ENCODE results near the gene RNF2. TPM values are rescaled to one million over a fixed set of nuclear protein-coding genes. Genes with fewer than 3 reads are reported as not detected.

Gene RNF2
- total RNA-seq, 5 donors from 2014 or later (not counting 1 experiment from before 2014, with no cell fraction given): 17.0 to 24.0 (median 21.0) TPM

GRCh38 chr1:185054365-185055060, 9.2 kb downstream of the RNF2 start:
- Mint-ChIP-seq H3K4me1 (peaks cover 63 to 72% (median 64%) of the 10 kb centered on the region in 3 donors), H3K27ac (no peak overlapping the region), H3K27me3 (no peaks in the 10 kb centered on the region), H3K9me3 (peaks cover 0 to 5% (median 0%) of the 10 kb centered on the region in 3 donors), H3K4me3 (no peak overlapping the region), H3K36me3 (peaks cover 17% of the 10 kb centered on the region)
- Histone ChIP-seq H3K27ac (ENCODE audit: low read length) (no peak overlapping the region), H3K4me3 (ENCODE audit: control insufficient read depth in 1 of 2, extremely low read depth in 1 of 2, low read length in 1 of 2) (no peak overlapping the region), H3K27me3 (replicated peaks in 1 of 2; ENCODE audit: control insufficient read depth in 2 of 2, extremely low read depth in 1 of 2, insufficient read depth in 2 of 2, low read length in 1 of 2) (no peaks in the 10 kb centered on the region), H3K36me3 (ENCODE audit: control insufficient read depth in 2 of 2, extremely low read depth in 1 of 2, insufficient read depth in 1 of 2, low read length in 1 of 2) (no peaks in the 10 kb centered on the region), H3K9me3 (no peaks in the 10 kb centered on the region), H3K4me1 (ENCODE audit: control insufficient read depth in 1 of 2, extremely low read depth in 1 of 2, insufficient read depth in 2 of 2, low read length in 2 of 2) (peaks cover 0 to 3% of the 10 kb centered on the region in 2 experiments)
- ChIA-PET CTCF (no interaction called here), POLR2A (no interaction called here)
- no peak for ATAC-seq (replicated peaks in 1 of 4)
- WGBS (ENCODE audit: insufficient coverage): 96% methylated on average over 27 of the region's 31 CpGs
- DNase-seq: no peak

DNA sequence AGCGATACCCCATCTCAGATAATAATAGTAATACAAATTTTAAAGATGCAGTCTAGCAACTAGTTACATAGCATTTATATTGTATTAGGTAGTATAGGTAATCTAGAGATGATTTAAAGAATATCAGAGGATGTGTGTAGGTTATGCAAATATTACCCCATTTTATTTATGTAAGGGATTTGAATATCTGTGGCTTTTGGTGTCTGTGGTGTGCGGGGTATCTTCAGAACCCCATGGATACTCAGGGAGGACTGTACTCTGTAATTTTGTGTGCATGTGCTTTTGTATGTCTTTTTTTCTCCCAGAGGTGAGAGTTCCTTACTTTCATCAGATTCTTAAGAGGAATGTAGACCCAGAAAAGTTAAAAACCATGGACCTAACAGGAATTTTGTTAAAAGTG, 12.8 kb downstream of the RNF2 start:
- Mint-ChIP-seq H3K4me3 (no peak overlapping the region), H3K27me3 (no peaks in the 10 kb centered on the region), H3K36me3 (peaks cover 12% of the 10 kb centered on the region), H3K9me3 (no peaks in the 10 kb centered on the region), H3K4me1 (peaks cover 64 to 68% (median 66%) of the 10 kb centered on the region in 3 donors), H3K27ac (no peak overlapping the region)
- ChIA-PET CTCF (no interaction called here), POLR2A (interaction anchor here in 1 of 2 donors (0.6 kb wide), 1 partner anchor 12 kb away, joined by 3 read pairs; no protein-coding TSS in a partner anchor)
- Histone ChIP-seq H3K4me3 (ENCODE audit: control insufficient read depth in 1 of 2, extremely low read depth in 1 of 2, low read length in 1 of 2) (no peak overlapping the region), H3K4me1 (ENCODE audit: control insufficient read depth in 1 of 2, extremely low read depth in 1 of 2, insufficient read depth in 2 of 2, low read length in 2 of 2) (peaks cover 2 to 6% of the 10 kb centered on the region in 2 experiments), H3K27me3 (replicated peaks in 1 of 2; ENCODE audit: control insufficient read depth in 2 of 2, extremely low read depth in 1 of 2, insufficient read depth in 2 of 2, low read length in 1 of 2) (no peaks in the 10 kb centered on the region), H3K36me3 (ENCODE audit: control insufficient read depth in 2 of 2, extremely low read depth in 1 of 2, insufficient read depth in 1 of 2, low read length in 1 of 2) (no peaks in the 10 kb centered on the region), H3K9me3 (no peaks in the 10 kb centered on the region), H3K27ac (ENCODE audit: low read length) (no peak overlapping the region)
- DNase-seq (no peak), ATAC-seq (replicated peaks in 1 of 4) (no peak)
- WGBS (ENCODE audit: insufficient coverage): no CpG with 5 or more reads among the region's 2 CpGs

- DNase-seq (no peak), ATAC-seq (replicated peaks in 1 of 4) (no peak)
- POLR2A ChIA-PET: interaction anchor here in 1 of 2 donors (0.6 kb wide), 1 partner anchor 13 kb away, joined by 3 read pairs; no protein-coding TSS in a partner anchor
- H3K4me1 Mint-ChIP-seq: peaks cover 66 to 70% (median 68%) of the 10 kb centered on the region in 3 donors
- no peaks in the 10 kb centered on the region for H3K9me3 Mint-ChIP-seq
- Histone ChIP-seq H3K4me1 (ENCODE audit: control insufficient read depth in 1 of 2, extremely low read depth in 1 of 2, insufficient read depth in 2 of 2, low read length in 2 of 2) (peaks cover 2 to 6% of the 10 kb centered on the region in 2 experiments), H3K36me3 (ENCODE audit: control insufficient read depth in 2 of 2, extremely low read depth in 1 of 2, insufficient read depth in 1 of 2, low read length in 1 of 2) (no peaks in the 10 kb centered on the region), H3K4me3 (ENCODE audit: control insufficient read depth in 1 of 2, extremely low read depth in 1 of 2, low read length in 1 of 2) (no peak overlapping the region), H3K9me3 (no peaks in the 10 kb centered on the region), H3K27ac (ENCODE audit: low read length) (no peak overlapping the region), H3K27me3 (replicated peaks in 1 of 2; ENCODE audit: control insufficient read depth in 2 of 2, extremely low read depth in 1 of 2, insufficient read depth in 2 of 2, low read length in 1 of 2) (no peaks in the 10 kb centered on the region)
- H3K4me3 Mint-ChIP-seq: no peak overlapping the region
- peaks cover 17% of the 10 kb centered on the region for H3K36me3 Mint-ChIP-seq
- WGBS (ENCODE audit: insufficient coverage): no CpG with 5 or more reads among the region's 2 CpGs
- no peaks in the 10 kb centered on the region for H3K27me3 Mint-ChIP-seq
- CTCF ChIA-PET: interaction anchor here in 1 of 2 donors (0.7 kb wide), 1 partner anchor 194 kb away, joined by 4 read pairs; no protein-coding TSS in a partner anchor
- no peak overlapping the region for H3K27ac Mint-ChIP-seq
Observed at GRCh38 chr1:185058876-185059275, 13.5 kb downstream of the RNF2 start.

DNA sequence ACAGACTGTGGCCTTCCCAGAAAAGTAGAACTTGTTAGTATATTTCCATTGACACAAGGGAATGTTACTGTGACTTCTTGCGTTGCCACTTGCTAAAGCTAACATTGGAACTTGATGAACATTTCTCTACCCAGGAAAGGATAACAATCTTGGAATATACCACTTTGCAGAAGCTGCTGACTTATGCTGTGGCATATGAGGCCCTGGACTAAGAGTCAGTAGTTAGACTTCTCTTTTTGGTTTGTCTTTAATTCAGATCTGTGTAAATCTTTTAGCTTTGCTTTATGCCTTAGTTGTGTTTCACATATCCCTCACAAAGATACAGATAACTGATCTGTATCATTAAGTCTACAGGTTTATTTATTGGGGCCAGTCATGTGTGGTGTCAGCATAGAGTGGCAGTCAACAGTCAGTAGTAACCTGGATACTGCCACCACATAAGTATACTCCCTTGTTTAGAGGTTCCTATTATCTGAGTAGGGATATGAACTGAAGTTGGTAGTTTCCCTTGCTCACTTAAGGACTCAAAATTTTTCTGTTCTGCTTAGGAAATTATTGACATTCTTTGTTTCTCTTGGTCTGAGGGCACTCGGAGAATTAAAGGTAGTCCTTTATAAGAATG, 14.7 kb downstream of the RNF2 start:
- Histone ChIP-seq H3K36me3 (ENCODE audit: control insufficient read depth in 2 of 2, extremely low read depth in 1 of 2, insufficient read depth in 1 of 2, low read length in 1 of 2) (no peaks in the 10 kb centered on the region), H3K9me3 (no peaks in the 10 kb centered on the region), H3K4me1 (ENCODE audit: control insufficient read depth in 1 of 2, extremely low read depth in 1 of 2, insufficient read depth in 2 of 2, low read length in 2 of 2) (peaks cover 2 to 6% of the 10 kb centered on the region in 2 experiments), H3K27ac (ENCODE audit: low read length) (no peak overlapping the region), H3K27me3 (replicated peaks in 1 of 2; ENCODE audit: control insufficient read depth in 2 of 2, extremely low read depth in 1 of 2, insufficient read depth in 2 of 2, low read length in 1 of 2) (no peaks in the 10 kb centered on the region), H3K4me3 (ENCODE audit: control insufficient read depth in 1 of 2, extremely low read depth in 1 of 2, low read length in 1 of 2) (no peak overlapping the region)
- Mint-ChIP-seq H3K4me1 (peaks cover 72 to 77% (median 77%) of the 10 kb centered on the region in 3 donors), H3K9me3 (no peaks in the 10 kb centered on the region), H3K36me3 (peaks cover 22% of the 10 kb centered on the region), H3K27me3 (no peaks in the 10 kb centered on the region), H3K4me3 (no peak overlapping the region), H3K27ac (no peak overlapping the region)
- ChIA-PET POLR2A (no interaction called here), CTCF (no interaction called here)
- 88% methylated on average over 1 of the region's 2 CpGs for WGBS (ENCODE audit: insufficient coverage)
- no peak for DNase-seq
- no peak for ATAC-seq (replicated peaks in 1 of 4)

GRCh38 chr1:185062710-185063370, 17.5 kb downstream of the RNF2 start:
- H3K36me3 Mint-ChIP-seq: peaks cover 34% of the 10 kb centered on the region
- DNase-seq (no peak), ATAC-seq (replicated peaks in 1 of 4) (no peak)
- H3K4me1 Mint-ChIP-seq: peaks cover 80 to 87% (median 84%) of the 10 kb centered on the region in 3 donors
- H3K9me3 Mint-ChIP-seq: no peaks in the 10 kb centered on the region
- Histone ChIP-seq H3K27ac (ENCODE audit: low read length) (no peak overlapping the region), H3K4me3 (ENCODE audit: control insufficient read depth in 1 of 2, extremely low read depth in 1 of 2, low read length in 1 of 2) (no peak overlapping the region), H3K27me3 (replicated peaks in 1 of 2; ENCODE audit: control insufficient read depth in 2 of 2, extremely low read depth in 1 of 2, insufficient read depth in 2 of 2, low read length in 1 of 2) (no peaks in the 10 kb centered on the region), H3K9me3 (no peaks in the 10 kb centered on the region), H3K4me1 (ENCODE audit: control insufficient read depth in 1 of 2, extremely low read depth in 1 of 2, insufficient read depth in 2 of 2, low read length in 2 of 2) (peaks cover 2 to 5% of the 10 kb centered on the region in 2 experiments), H3K36me3 (ENCODE audit: control insufficient read depth in 2 of 2, extremely low read depth in 1 of 2, insufficient read depth in 1 of 2, low read length in 1 of 2) (peaks cover 0 to 3% of the 10 kb centered on the region in 2 donors)
- CTCF ChIA-PET: no interaction called here
- POLR2A ChIA-PET: interaction anchor here in 1 of 2 donors (0.6 kb wide), 2 partner anchors 28 to 281 kb away, joined by 4 to 13 read pairs; no protein-coding TSS in a partner anchor
- no peak overlapping the region for H3K27ac Mint-ChIP-seq
- H3K27me3 Mint-ChIP-seq: no peaks in the 10 kb centered on the region
- no CpG with 5 or more reads among the region's 1 CpG for WGBS (ENCODE audit: insufficient coverage)
- H3K4me3 Mint-ChIP-seq: no peak overlapping the region

DNA sequence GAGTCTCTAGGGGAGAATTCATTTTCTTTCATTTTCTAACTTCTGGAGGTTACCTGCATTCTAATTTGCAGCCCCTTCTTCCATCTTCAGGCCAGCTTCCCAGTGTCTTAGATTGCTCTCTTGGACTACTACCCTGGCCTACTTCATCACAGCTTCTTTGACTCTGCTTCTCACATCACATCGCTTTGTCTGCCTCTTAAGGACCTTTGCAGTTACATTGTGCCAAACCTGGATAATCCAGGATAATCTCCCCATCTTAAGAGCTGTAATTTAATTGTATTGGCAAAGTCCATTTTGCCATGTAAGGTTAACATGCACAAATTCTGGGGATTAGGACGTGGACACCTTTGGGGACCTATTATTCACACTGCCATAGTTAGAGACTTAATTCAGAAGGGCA, 18.4 kb downstream of the RNF2 start:
- H3K36me3 Mint-ChIP-seq: peaks cover 38% of the 10 kb centered on the region
- Histone ChIP-seq H3K4me1 (ENCODE audit: control insufficient read depth in 1 of 2, extremely low read depth in 1 of 2, insufficient read depth in 2 of 2, low read length in 2 of 2) (peaks cover 2 to 3% of the 10 kb centered on the region in 2 experiments), H3K9me3 (no peaks in the 10 kb centered on the region), H3K27ac (ENCODE audit: low read length) (no peak overlapping the region), H3K36me3 (ENCODE audit: control insufficient read depth in 2 of 2, extremely low read depth in 1 of 2, insufficient read depth in 1 of 2, low read length in 1 of 2) (peaks cover 0 to 3% of the 10 kb centered on the region in 2 donors), H3K27me3 (replicated peaks in 1 of 2; ENCODE audit: control insufficient read depth in 2 of 2, extremely low read depth in 1 of 2, insufficient read depth in 2 of 2, low read length in 1 of 2) (no peaks in the 10 kb centered on the region), H3K4me3 (ENCODE audit: control insufficient read depth in 1 of 2, extremely low read depth in 1 of 2, low read length in 1 of 2) (no peak overlapping the region)
- no CpG with 5 or more reads among the region's 2 CpGs for WGBS (ENCODE audit: insufficient coverage)
- ATAC-seq (replicated peaks in 1 of 4) (no peak), DNase-seq (no peak)
- peaks cover 78 to 86% (median 83%) of the 10 kb centered on the region in 3 donors for H3K4me1 Mint-ChIP-seq
- no peaks in the 10 kb centered on the region for H3K9me3 Mint-ChIP-seq
- no peak overlapping the region for H3K4me3 Mint-ChIP-seq
- ChIA-PET CTCF (interaction anchor here in 1 of 2 donors (0.5 kb wide), 1 partner anchor 38 kb away, joined by 3 read pairs; no protein-coding TSS in a partner anchor), POLR2A (interaction anchor here in 1 of 2 donors (1.1 kb wide), 1 partner anchor 19 kb away, joined by 4 read pairs; no protein-coding TSS in a partner anchor)
- no peak overlapping the region for H3K27ac Mint-ChIP-seq
- no peaks in the 10 kb centered on the region for H3K27me3 Mint-ChIP-seq
